C4-2B (cell line): ENCODE data around the gene CCDC78.
A peak's percentile ranks its signal among the peaks of the same experiment; 100 is the strongest.

ENCODE experiments used
- H3K27ac ChIP-seq: fragments of 450-650 bp; 2 replicates; pipeline ENCODE4 v1.5.1; 2017
- ZFX ChIP-seq: fragments of 450-650 bp; IDR thresholded peaks from 2 replicates; pipeline ENCODE4 v1.6.1; 2017
- TF ChIP-seq, protein P1 (sequence below): fragments of 450-650 bp; conservative IDR thresholded peaks from 2 replicates; pipeline ENCODE4 v1.5.1; 2017; ENCODE audit warnings: mild to moderate bottlenecking

Gene CCDC78

GRCh38 chr16:726438-727290 lies at the start of gene CCDC78, which contains the start of gene HAGHL:
CCDC78 (minus strand) TSS chr16:726443; CDS start chr16:726367, 76 bp downstream.
HAGHL (plus strand) TSS chr16:727106; CDS start chr16:727510, 404 bp downstream.
- peak within 1 kb of the TSS; percentile 100 for H3K27ac ChIP-seq
- TF ChIP-seq, protein P1, sequence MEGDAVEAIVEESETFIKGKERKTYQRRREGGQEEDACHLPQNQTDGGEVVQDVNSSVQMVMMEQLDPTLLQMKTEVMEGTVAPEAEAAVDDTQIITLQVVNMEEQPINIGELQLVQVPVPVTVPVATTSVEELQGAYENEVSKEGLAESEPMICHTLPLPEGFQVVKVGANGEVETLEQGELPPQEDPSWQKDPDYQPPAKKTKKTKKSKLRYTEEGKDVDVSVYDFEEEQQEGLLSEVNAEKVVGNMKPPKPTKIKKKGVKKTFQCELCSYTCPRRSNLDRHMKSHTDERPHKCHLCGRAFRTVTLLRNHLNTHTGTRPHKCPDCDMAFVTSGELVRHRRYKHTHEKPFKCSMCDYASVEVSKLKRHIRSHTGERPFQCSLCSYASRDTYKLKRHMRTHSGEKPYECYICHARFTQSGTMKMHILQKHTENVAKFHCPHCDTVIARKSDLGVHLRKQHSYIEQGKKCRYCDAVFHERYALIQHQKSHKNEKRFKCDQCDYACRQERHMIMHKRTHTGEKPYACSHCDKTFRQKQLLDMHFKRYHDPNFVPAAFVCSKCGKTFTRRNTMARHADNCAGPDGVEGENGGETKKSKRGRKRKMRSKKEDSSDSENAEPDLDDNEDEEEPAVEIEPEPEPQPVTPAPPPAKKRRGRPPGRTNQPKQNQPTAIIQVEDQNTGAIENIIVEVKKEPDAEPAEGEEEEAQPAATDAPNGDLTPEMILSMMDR, result no peak
- 0 out of 2 replicates have a peak, but pooled peaks have one; percentile 29 for TF ChIP-seq ZFX

DNA sequence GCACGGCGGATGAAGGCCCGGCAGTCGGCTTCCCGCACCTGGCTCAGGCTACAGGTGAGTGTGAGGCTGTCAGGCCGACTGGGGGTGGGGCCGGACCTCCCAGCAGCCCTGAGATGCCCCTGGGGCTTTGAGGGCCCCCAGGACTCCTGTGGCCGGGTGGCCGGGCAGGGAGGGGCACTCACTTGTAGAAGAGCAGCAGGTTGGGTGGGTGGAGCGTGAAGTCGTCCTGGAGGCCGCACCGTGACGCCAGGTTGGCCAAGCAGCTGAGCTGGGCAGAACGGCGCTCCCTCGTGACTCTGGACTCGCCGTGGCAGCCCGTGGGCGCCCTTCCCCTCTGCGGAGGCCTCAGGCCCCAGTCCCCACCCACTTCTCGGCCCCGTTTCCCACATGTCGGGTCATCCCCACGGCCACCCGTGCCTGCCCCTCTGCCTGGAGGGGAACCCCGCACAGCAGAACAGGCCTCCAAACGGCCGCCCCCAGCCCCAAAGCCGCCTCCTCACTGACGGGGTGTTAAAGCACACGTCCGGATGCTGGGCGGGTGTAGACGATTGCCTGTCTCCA lies 49.1 kb upstream of the CCDC78 start:
- H3K27ac ChIP-seq, result no peak overlapping the region; the same call in 1 of the 2 replicates
- TF ChIP-seq, protein P1, result no peak
- TF ChIP-seq ZFX, result no peak

DNA sequence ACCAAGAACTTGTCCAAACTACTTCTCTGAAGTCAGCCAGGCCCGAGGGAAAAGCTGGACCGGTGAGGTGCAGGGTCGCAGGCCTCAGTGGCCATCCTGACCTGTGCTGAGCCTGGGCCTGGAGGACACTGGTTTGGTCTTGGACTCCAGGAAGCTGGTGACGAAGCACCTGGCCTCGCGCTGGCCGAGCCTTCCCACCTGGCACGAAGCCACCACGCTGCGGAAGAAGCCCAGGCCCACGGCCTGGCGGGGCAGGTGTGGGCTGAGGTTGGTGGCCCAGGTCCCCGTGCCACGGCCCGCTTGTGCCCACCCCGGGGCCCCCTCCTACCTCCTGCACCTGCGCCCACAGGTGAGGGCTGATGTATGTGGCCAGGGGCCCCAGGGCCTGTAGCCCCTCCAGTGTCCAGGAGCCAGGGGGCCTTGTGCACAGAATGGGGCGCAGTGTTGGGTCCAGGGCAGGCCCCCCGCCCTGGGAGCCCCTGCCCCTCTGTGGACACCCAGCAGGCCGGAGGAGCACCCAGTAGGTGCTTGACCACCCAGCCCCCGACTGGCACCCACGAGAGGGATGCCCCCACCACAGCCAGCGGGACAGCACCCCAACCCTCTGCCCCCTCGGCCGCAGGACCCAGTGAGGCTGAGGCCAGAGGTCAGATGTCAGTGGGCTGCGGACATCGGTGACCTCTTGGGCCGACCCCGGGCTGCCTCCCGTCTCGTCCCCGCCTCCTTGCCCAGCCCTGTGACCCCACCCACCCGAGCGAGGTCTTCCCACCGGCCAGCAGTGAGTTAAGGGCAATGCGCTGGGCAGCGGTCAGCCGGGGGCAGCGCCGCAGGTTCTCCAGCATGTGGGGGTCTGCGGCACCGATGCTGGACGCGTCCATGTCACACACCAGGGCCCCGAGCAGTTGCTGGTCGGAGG lies 48.1 kb upstream of the CCDC78 start:
- no peak overlapping the region for H3K27ac ChIP-seq
- no peak for TF ChIP-seq ZFX
- TF ChIP-seq, protein P1, result no peak

GRCh38 chr16:772959-773358 lies 46.7 kb upstream of the CCDC78 start:
- no peak for TF ChIP-seq ZFX
- TF ChIP-seq, protein P1, result no peak
- H3K27ac ChIP-seq, result no peak overlapping the region

- TF ChIP-seq, protein P1, result no peak
- TF ChIP-seq ZFX, result no peak
Measured at GRCh38 chr16:770411-770810, 44.2 kb upstream of the CCDC78 start.

DNA sequence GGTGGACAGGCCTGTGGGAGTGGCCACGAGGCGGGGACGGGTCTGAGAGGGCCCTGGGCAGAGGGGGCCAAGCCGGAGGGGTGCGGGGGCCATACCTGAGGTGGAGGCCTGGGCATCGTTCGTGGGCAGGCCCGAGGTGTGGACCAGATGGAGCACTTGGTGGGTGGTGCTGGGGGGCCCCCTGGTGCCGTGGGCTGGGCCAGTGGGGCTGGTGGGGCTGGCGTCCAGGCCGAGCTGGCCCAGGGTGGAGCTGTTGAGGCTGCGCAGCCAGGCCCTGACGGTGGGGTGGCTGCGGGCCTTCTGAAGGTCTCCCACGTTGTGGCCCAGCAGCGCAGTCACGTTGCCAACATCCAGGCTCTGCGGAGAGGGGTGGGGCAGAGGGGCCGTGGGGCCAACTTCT lies 43.7 kb upstream of the CCDC78 start:
- no peak overlapping the region for H3K27ac ChIP-seq
- no peak for TF ChIP-seq ZFX
- TF ChIP-seq, protein P1, result no peak

More at GRCh38 chr16:770411-770810, 44.2 kb upstream of the CCDC78 start:
- H3K27ac ChIP-seq, result no peak overlapping the region
